Posterior vena cava (tissue), 2 donors: Measurements from ENCODE around the gene DAD1. TPM values are rescaled to one million over a fixed set of nuclear protein-coding genes. Genes with fewer than 3 reads are reported as not detected.
"Not testable (repeated sequence)": the region's sequence is repeated elsewhere in the genome, so short reads cannot be mapped to it uniquely, and the experiment has no call there.

Experiments
- DNase-seq: peaks from one replicate; pipeline ENCODE4 v3.0.0-alpha.2; 2020; ENCODE audit warnings: low spot score
- intact Hi-C, 2 donors: fragments of 100-400 bp; cut with DNase I; formaldehyde crosslinking; loops; one replicate each; pipeline versions ENCODE4 v1.14.1 to v1.14.2; 2022 to 2023
- total RNA-seq, 2 donors: library from RNA; stranded (reverse); fragmentation: NEBNext Ultra II Directional; extraction: Animal tissue kit (Norgen Biotek cat#: 25700); gene quantifications; one replicate each; pipeline ENCODE4 v1.2.1, GENCODE V29; 2021
- donor health status: DM: yes; HTN: yes; CAD: no.
- donor health status: DM: yes; HTN: yes; CAD: no.

The DAD1 gene
- total RNA-seq, 2 donors from 2014 or later, result 160 to 182 TPM

- intact Hi-C loops, result no loop called here
- DNase-seq, result no peak
Measured at GRCh38 chr14:22601456-22601855, 12.4 kb upstream of the DAD1 start.

DNA sequence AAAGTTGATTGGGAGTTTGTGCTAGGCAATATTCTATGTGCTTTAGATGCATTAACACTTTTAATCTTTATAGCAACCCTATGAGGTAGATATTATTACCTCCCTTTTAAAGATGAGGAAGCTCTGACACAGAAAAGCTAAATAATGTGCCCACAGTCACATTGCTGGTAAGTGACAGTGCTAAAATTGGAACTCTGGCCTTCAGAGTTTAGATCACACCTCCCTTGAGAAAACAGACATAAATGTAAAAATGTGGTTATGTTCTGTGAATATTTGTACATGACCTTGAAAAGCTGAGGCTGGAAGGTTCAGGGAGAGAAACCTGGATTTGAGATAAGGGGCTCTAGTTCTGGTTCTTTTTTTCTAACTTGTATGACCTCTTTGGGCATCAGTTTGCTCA, 11.0 kb upstream of the DAD1 start:
- intact Hi-C loops, result no loop called here
- no peak for DNase-seq

GRCh38 chr14:22599349-22599748, 10.3 kb upstream of the DAD1 start:
- no peak for DNase-seq
- intact Hi-C loops, result no loop called here

DNA sequence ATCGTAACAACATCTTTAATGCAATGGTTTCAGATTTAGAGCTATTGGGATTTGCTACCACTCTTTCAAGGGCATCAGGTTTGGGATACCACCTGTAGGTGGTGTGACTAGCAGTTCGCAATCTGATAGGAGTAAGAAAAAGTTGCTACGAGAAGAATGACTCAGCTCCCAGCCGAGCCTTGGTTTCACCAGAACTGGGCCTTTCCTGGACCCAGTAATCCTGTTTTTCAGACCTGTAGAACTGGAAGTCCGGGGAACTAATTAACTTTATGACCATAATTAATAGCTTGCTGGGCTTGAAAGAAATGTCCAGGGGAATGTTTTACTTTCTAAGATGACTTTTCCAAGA, 9.8 kb upstream of the DAD1 start:
- intact Hi-C loops, result no loop called here
- no peak for DNase-seq

DNA sequence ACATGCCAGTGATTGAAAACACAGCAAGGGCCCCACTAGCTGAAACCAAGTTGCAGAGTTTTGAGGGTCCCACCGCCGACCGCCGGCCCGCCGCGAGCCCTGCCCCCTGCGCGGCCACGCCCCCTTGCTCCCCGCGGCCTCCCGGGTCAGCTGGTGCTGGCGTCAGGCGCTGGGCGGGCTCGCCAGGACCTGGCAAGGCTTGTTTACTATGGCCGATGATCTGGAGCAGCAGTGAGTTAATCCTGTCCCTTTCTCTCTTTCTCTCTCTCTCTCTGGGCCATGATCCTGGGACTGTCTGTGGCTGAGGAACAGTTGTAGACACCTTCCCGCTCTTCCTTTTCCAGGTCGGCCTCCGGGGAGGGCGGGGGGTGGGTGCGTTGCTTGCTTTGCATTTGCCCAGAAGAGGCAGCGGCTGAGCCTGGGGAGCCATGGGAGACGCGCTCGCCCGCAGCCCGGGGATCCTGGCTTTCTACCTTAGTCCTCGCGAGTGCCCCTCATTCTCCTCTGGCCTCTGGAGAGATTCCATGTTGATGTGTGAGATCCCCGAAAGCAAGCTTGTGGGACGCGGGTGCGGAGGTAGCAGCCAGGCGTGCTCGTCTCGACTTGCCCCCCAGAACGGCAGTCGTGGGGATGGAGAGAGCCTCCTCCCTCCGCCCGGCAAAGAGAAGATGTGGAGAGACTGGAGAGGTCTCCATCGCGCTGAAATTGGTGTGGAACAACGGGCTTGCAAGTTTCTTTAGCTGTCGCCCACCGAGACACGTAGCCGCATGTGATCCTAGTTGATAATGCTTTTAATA, 9.3 kb upstream of the DAD1 start, which contains the start of gene ABHD4:
ABHD4 (plus strand) TSS at position 202 of the 797 bp plus-strand sequence; CDS start at position 209, 7 bp downstream.
- DNase-seq, result peak; percentile 94
- intact Hi-C loops, result no loop called here

GRCh38 chr14:22597771-22598098, 8.7 kb upstream of the DAD1 start:
- intact Hi-C loops, result no loop called here

DNA sequence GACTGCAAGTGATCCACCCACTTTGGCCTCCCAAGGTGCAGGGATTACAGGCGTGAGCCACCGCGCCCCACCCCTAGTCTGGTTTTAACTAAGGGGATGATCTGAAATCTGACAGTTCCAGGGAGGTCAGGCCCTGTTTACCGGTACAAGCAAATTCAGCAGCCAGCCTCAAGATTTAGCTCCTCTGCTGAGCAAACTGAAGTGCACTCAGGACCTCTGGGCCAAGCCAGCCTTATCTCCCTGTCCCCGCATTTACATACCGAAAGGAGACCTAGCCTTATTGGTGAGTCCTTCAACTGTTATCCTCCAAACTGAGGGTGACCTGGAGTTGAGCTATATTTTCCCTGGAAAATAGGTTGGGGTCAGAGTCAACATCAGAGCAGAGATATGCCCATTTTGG, 8.2 kb upstream of the DAD1 start:
- intact Hi-C loops, result no loop called here
- no peak for DNase-seq

More at GRCh38 chr14:22597771-22598098, 8.7 kb upstream of the DAD1 start:
- no peak for DNase-seq

DNA sequence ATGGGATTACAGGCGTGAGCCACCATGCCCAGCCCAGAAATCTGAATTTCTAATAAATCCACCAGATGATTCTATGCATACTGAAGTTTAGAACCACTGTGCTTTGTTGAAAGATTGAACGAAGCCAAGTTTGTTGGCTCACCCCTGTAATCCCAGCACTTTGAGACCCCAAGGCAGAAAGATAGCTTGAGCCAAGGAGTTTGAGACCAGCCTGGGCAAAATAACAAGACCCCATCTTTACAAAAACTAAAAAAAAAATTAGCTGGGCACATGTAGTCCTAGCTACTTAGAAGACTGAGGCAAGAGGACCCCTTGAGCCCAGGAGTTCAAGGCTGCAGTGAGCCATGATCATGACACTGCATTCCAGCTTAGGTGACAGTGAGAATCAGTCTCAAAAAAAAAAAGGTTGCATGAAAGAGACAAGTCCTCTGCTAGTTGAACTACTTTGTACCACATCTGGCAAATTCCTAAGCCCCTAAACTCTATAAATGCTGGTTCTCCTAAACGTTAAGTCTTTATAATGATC, 7.4 kb upstream of the DAD1 start:
- intact Hi-C loops, result no loop called here
- no peak for DNase-seq

DNA sequence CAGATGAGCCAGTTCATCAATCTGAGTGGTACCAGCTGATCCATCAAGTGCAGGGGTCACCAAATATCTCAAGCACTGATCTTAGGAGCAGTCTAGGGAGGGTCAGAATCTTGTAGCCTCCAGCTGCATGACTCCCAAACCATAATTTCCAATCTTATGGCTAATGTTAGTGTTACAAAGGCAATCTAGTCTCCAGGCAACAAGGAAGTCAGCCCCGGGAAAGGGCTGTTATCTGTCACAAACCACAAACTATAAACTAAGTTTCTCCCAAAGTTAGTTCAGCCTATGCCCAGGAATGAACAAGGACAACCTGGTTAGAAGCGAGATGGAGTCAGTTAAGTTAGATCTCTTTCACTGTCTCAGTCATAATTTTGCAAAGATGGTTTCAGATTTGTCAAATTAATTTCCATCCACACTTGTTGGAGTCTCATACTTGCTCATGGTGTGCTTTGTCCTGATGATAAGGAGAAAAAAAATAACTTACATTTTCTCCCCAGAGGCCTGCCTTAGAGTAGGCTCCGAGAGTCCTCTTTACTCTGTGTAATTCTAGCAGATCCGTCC, 5.2 kb upstream of the DAD1 start:
- intact Hi-C loops, result no loop called here
- DNase-seq, result no peak

- intact Hi-C loops, result no loop called here
- DNase-seq, result no peak
Measured at GRCh38 chr14:22593601-22594000, 4.6 kb upstream of the DAD1 start.

GRCh38 chr14:22593189-22593588, 4.2 kb upstream of the DAD1 start:
- intact Hi-C loops, result no loop called here

GRCh38 chr14:22588526-22589095, 413 bp downstream of the DAD1 start:
- no peak for DNase-seq
- intact Hi-C loops, result no loop called here

More at GRCh38 chr14:22593189-22593588, 4.2 kb upstream of the DAD1 start:
- no peak for DNase-seq

DNA sequence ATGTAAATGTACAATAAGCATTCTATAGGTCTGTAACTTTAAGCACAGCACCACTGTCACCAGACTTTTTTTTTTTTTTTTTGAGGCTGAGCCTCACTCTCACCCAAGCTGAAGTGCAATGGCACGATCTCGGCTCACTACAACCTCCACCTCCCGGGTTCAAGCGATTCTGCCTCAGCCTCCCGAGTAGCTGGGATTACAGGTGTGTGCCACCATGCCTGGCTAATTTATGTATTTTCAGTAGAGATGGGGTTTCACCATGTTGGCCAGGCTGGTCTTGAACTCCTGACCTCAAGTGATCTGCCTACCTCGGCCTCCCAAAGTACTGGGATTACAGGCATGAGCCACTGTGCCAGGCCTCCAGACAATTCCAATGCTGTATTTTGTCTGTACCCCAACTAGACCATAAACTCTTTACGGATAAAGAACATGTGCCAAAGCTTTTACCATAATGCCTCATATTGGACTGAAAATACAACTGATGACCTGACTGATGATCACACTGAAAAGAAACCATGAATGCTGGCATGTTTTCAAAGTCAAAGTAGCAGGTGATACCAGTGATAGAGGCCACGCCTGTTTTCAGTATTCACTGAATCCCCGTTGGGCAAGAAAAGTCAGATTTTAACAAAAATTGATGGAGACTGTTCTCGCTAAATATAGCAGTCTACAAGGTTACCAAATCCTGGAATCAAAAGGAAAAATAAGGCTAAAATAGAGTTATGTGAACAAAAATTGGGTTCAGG, 1.2 kb downstream of the DAD1 start:
- intact Hi-C loops, DNase-seq: not testable (repeated sequence)

- intact Hi-C loops, result no loop called here
- DNase-seq, result no peak
Measured at GRCh38 chr14:22587247-22587646, 1.8 kb downstream of the DAD1 start.

- DNase-seq, result no peak
- intact Hi-C loops, result no loop called here
Measured at GRCh38 chr14:22583994-22584393, 5.0 kb downstream of the DAD1 start.

DNA sequence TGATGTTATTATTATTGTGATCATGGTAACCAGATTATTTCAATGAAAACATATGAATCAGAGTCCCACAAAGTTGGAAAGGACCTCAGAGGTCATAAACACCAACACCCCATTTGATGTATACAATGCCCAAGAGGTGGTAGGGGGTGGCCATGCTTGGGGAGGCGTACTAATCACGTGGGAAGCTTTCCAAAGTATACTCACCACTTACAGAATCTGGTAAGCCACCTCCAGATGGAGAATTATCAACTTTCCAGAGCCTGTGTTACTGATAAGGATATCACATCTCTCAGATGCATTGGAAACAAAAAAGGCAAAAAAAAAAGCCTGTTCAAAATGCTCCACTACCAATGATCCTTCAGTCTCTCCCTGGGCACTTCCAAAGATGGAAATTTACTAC, 8.4 kb downstream of the DAD1 start:
- intact Hi-C loops, result no loop called here
- no peak for DNase-seq

- no peak for DNase-seq
- intact Hi-C loops, result no loop called here
Measured at GRCh38 chr14:22579881-22580280, 9.1 kb downstream of the DAD1 start.

GRCh38 chr14:22579236-22579635, 9.8 kb downstream of the DAD1 start:
- intact Hi-C loops, result no loop called here
- no peak for DNase-seq

DNA sequence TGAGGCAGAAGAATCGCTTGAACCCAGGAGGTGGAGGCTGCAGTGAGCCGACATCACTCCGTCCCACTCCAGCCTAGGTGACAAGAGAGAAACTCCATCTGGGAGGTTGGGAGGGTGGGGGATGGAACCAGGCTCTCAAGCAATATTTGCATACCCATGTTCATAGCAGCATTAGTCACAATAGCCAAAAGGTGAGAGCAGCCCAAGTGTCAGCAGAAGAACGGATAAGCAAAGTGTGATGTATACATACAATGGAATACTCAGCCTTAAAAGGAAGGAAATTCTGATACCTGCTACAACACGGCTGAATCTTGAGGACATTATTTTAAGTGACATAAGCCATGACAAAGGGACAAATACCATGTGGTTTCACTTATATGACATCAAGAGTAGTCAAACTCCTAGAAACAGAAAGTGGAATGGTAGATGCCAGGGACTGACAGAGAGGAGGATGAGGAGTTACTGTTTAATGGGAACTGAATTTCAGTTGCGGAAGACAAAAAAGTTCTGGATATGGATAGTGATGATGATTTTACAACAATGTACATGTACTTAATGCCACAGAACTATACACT, 11.6 kb downstream of the DAD1 start:
- intact Hi-C loops, result no loop called here
- DNase-seq, result no peak

DNA sequence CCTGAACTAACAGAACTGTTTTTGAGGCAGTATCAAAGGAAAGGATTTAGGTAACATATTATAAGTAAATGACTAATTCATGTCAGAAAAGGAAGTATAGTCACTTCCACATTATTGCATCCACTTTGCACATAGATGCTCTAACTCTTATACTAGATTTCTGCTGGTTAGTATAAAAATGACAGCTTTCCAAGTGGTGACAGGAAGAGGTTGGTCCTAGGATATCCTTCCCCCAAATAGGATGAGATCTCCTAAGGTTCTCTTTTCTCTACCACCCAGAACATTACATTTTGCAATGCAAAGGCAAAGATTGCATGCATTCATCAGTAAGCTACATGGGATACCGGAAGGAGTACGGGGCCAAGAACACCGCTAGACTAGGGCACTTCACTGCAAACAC, 15.2 kb downstream of the DAD1 start:
- DNase-seq, result no peak
- intact Hi-C loops, result no loop called here
